Neutrophil (primary cell): ENCODE measurements around the gene ITIH1.

Source experiments
- H3K27ac ChIP-seq: fragments of 200-600 bp; sonication (generic); 2 replicates; pipeline ENCODE4 v1.5.1; 2016; ENCODE audit warnings: mild to moderate bottlenecking, moderate library complexity
- H3K27me3 ChIP-seq: fragments of 200-600 bp; sonication (generic); 2 replicates; pipeline ENCODE4 v1.6.0; 2016; ENCODE audit warnings: mild to moderate bottlenecking
- H3K36me3 ChIP-seq: fragments of 200-600 bp; sonication (generic); 2 replicates; pipeline ENCODE4 v1.5.1; 2017
- H3K4me1 ChIP-seq, 2 experiments: fragments of 200-600 bp in 1 of 2; sonication (generic) in 1 of 2; 1 replicate in 1 of 2; 2 replicates in 1 of 2; pipeline versions ENCODE4 v1.5.1 to v1.6.1; 2013 to 2016; ENCODE audit warnings: low read depth in 1 of 2, low read length in 1 of 2, mild to moderate bottlenecking in 1 of 2, moderate library complexity in 1 of 2; ENCODE audit not compliant: control insufficient read depth in 1 of 2, insufficient read depth in 1 of 2
- H3K4me3 ChIP-seq, 2 experiments: fragments of 200-600 bp in 1 of 2; sonication (generic) in 1 of 2; 1 replicate in 1 of 2; 2 replicates in 1 of 2; pipeline ENCODE4 v1.5.1; 2013 to 2016; ENCODE audit warnings: low read depth in 1 of 2, low read length in 1 of 2, mild to moderate bottlenecking in 1 of 2, moderate library complexity in 1 of 2
- H3K9me3 ChIP-seq: fragments of 200-600 bp; sonication (generic); 2 replicates; pipeline ENCODE4 v1.5.1; 2016
- CTCF ChIP-seq: fragments of 200-600 bp; sonication (generic); IDR thresholded peaks from 2 replicates; pipeline ENCODE4 v1.5.1; 2016; ENCODE audit warnings: antibody characterized with exemption

ITIH1 gene

DNA sequence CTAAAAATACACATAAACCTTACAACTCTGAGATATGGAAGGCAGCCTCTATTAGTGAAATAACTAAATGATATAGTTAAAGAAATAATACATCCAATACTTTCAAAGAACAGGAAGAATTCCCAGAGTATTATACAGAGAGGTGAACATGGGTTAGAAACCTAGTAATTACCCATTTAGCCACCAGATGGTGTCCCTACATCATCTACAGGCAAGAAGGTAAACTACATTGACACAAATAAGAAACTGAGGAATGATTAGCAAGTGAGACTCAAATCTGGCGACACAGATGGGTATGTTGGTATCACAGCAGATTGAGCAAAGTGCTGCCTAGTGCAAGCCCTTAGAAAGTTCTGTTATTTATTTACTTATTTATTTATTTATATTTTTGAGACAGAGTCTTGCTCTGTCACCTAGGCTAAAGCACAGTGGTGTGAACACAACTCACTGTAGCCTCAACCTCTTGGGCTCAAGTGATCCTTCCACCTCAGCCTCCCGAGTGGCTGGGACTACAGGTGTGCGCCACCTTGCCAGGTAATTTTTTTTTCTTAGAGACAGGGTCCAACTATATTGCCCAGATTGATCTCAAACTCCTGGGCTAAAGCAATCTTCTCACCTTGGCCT lies 34.9 kb upstream of the ITIH1 start:
- Histone ChIP-seq H3K4me1 (no peaks in the 10 kb centered on the region), H3K9me3 (no peaks in the 10 kb centered on the region), H3K27me3 (no peaks in the 10 kb centered on the region), H3K27ac (no peak overlapping the region), H3K4me3 (no peak overlapping the region), H3K36me3 (peaks cover 66% of the 10 kb centered on the region)
- TF ChIP-seq CTCF = no peak

GRCh38 chr3:52743152-52743551 lies 34.2 kb upstream of the ITIH1 start:
- TF ChIP-seq CTCF = no peak
- Histone ChIP-seq H3K27ac (no peak overlapping the region), H3K9me3 (no peaks in the 10 kb centered on the region), H3K4me3 (no peak overlapping the region), H3K4me1 (no peaks in the 10 kb centered on the region), H3K36me3 (peaks cover 66% of the 10 kb centered on the region), H3K27me3 (no peaks in the 10 kb centered on the region)

DNA sequence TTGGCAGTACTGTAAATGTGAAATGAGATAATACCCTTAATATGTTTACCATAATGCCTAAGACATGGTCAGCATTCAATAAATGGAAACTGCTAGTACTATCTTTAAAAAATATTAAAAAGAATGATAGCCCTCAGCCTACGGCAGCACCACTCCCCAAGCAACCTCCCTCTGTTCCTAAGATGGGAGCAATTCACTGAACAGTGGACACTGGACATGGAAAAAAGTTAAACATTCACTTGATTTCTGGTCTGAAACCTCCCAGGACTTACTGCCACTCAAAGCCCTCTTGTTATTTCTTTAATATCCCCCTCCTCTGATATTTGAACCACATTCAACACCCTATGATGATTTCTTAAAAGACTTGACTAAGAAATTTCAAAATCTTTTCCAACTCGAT lies 33.7 kb upstream of the ITIH1 start:
- H3K4me3 ChIP-seq = no peak overlapping the region
- no peak for TF ChIP-seq CTCF
- H3K27ac ChIP-seq = no peak overlapping the region
- H3K4me1 ChIP-seq = no peaks in the 10 kb centered on the region
- H3K9me3 ChIP-seq = no peaks in the 10 kb centered on the region
- no peaks in the 10 kb centered on the region for H3K27me3 ChIP-seq
- peaks cover 69% of the 10 kb centered on the region for H3K36me3 ChIP-seq

GRCh38 chr3:52752045-52752660 lies 25.2 kb upstream of the ITIH1 start:
- peaks cover 66% of the 10 kb centered on the region for H3K36me3 ChIP-seq
- no peak for TF ChIP-seq CTCF
- H3K9me3 ChIP-seq = no peaks in the 10 kb centered on the region
- H3K27ac ChIP-seq = no peak overlapping the region
- H3K4me1 ChIP-seq = no peaks in the 10 kb centered on the region
- H3K27me3 ChIP-seq = no peaks in the 10 kb centered on the region
- H3K4me3 ChIP-seq = no peak overlapping the region

GRCh38 chr3:52754373-52754772 lies 23.0 kb upstream of the ITIH1 start:
- H3K27me3 ChIP-seq = no peaks in the 10 kb centered on the region
- no peaks in the 10 kb centered on the region for H3K4me1 ChIP-seq
- H3K27ac ChIP-seq = no peak overlapping the region
- peaks cover 61% of the 10 kb centered on the region for H3K36me3 ChIP-seq
- TF ChIP-seq CTCF = no peak
- no peaks in the 10 kb centered on the region for H3K9me3 ChIP-seq
- H3K4me3 ChIP-seq = no peak overlapping the region
